ENCODE results near the gene PDPR.
"Not testable (repeated sequence)": the region's sequence is repeated elsewhere in the genome, so short reads cannot be mapped to it uniquely, and the experiment has no call there.

The PDPR gene

GRCh38 chr16:70113982-70114826 is at the start of gene PDPR:
TSS of gene PDPR (plus strand) at chr16:70114332. CDS start at chr16:70120493, 6,161 bp downstream.
- DNase-seq (ENCODE audit: low read depth), result peak; percentile 88

DNA sequence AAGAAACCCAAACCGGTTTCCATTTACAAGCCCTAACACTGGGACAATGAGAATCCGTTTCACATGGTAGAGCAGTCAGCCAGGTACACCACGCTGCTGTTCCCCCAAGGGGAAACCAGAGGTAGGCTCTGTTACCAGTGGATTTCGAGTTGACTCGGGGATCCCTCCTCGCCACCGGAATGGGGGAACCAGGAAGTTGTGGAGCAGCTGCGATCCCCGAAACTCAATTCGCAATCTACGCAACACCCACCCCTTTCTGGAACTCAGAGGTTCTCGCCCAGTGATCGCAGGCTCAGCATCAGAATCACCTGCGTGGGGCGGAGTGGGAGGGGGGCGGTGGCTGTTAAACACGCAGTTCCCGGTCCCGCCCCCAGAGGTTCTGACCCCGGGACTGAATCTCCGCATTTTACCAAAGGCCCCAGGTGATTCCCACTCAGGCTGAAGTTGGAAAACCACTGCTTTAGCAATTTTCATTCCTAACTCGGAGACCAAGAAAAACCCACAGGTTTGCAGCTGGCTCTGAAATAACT is 49.2 kb upstream of the PDPR start:
- peak; percentile 10 for DNase-seq (ENCODE audit: low read depth)

DNA sequence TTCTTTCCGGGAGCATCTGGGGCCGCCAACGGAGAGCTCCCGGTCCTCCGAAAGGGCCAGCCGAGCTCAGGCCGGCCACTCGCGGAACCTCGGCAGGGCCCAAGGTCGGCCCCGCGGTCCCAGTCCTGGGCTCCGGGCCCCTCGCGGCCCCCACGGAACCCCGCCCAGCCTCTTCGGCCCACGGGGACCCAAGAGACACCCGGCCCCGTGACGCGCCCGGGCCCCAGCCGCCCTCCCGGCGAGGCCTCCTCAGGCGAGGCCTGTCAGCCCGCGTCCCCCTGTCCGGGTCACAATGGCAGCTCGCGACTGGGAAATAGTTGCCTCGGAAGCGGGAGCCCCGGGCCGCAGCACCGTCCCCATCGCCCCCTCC is 48.8 kb upstream of the PDPR start:
- DNase-seq (ENCODE audit: low read depth), result not testable (repeated sequence)

DNA sequence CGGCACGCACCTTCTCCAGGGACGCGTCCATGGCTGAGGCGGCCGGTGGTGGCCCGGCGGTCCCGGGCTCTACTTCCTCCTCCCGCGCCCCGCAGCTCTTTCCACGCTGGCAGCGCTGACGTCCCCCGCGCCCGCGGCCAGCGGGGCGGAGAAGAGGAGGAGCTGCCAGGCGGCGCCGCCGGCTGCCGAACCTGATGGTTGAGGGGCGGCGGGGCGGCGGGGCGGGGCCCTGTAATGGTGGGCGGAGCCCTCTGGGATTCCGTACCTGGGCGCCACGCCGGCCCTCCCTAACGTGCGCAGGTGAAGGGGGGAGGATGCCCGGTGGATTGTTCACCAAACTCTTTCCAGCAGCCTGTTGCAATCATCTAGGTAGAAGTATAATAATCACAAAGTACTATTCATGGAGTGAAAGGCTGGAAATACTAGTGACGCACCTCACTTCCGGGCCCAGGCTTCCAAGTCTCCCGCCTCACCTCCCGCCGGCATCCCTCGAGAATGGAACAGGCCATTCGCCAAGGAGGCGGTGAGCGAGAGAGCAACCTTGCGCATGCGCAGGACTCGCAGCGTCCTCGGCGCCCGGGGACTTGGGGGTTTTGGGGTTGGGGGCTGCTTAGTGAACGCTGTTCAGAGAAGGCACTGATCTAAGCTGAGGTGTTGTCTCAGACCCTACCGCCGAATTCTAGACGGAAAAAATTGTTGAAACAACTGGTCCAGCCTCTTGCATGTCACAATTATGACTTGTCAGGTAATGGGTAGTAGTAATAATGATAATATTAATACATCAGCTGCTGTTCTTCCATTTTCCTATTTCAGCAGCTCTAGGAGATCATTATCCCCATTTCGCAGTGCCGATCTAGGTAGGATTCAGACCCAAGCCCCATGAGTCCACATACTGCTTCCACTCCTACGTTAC is 48.1 kb upstream of the PDPR start:
- peak; percentile 81 for DNase-seq (ENCODE audit: low read depth)

GRCh38 chr16:70066751-70067150 is 47.4 kb upstream of the PDPR start:
- DNase-seq (ENCODE audit: low read depth), result not testable (repeated sequence)

DNA sequence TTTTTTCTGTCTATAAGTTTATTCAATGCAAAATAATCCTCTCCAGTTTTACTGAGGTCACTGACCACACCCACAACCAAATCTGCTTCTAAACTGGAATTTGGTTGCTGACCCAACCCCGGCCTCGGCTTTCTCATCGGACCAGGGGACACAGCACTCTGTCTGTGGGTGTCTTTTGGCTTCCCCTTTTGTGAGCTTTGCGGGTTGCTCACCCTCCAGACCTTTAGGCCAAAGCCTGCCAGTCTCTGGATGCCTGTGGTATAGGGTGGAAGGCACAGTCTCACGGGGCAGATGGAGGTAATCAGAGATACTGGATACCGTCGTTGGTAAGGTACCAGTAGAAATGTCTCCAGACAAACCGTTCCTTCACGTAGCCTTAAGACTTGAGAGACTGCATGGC is 35.1 kb upstream of the PDPR start:
- not testable (repeated sequence) for DNase-seq (ENCODE audit: low read depth)

GRCh38 chr16:70081219-70081618 is 32.9 kb upstream of the PDPR start:
- not testable (repeated sequence) for DNase-seq (ENCODE audit: low read depth)

- not testable (repeated sequence) for DNase-seq (ENCODE audit: low read depth)
Measured at GRCh38 chr16:70083931-70084330, 30.2 kb upstream of the PDPR start.

- not testable (repeated sequence) for DNase-seq (ENCODE audit: low read depth)
Measured at GRCh38 chr16:70088160-70088559, 26.0 kb upstream of the PDPR start.

GRCh38 chr16:70088877-70089276 is 25.3 kb upstream of the PDPR start:
- not testable (repeated sequence) for DNase-seq (ENCODE audit: low read depth)

DNA sequence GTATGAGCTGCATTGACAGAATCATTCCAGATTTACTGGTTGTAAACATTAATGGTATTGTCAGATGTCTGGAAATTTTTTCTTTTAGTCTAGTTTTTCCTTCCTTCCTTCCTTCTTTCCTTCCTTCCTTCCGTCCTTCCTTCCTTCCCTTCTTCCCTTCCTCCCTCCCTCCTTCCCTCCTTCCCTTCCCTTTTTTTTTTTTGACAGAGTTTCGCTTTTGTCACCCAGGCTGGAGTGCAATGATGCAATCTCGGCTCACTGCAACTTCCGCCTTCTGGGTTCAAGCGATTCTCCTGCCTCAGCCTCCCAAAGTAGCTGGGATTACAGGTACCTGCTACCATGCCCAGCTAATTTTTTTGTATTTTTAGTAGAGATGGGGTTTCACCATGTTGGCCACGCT is 24.8 kb upstream of the PDPR start:
- not testable (repeated sequence) for DNase-seq (ENCODE audit: low read depth)

- DNase-seq (ENCODE audit: low read depth), result not testable (repeated sequence)
Measured at GRCh38 chr16:70091104-70091503, 23.0 kb upstream of the PDPR start.

- not testable (repeated sequence) for DNase-seq (ENCODE audit: low read depth)
Measured at GRCh38 chr16:70094096-70094495, 20.0 kb upstream of the PDPR start.

DNA sequence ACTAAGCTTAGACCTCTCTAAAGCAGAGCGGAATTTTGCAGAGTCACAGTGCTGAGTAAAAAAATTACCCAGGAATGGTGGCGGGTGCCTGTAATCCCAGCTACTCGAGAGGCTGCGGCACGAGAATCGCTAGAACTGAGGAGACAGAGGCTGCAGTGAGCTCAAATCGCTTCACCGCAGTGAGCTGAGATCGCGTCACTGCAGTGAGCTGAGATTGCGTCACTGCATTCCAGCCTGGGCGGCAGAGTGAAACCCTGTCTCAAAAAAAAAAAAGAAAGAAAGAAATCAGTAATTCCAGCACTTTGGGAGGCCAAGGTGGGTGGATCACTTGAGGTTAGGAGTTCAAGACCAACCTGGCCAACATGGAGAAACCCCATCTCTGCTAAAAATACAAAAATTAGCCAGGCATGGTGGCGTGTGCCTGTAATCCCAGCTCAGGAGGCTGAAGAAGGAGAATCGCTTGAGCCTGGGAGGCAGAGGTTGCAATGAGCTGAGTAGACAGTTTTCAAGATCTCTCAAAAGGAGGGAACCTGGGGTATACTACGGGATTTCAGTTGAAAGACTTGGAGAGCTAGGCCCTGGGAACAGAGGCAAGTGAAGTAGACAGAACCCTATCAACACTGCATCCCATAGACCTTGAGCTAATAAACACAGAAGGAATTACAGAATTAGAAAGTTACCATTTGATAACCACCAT is 4.4 kb upstream of the PDPR start:
- peak; percentile 29 for DNase-seq (ENCODE audit: low read depth)

DNA sequence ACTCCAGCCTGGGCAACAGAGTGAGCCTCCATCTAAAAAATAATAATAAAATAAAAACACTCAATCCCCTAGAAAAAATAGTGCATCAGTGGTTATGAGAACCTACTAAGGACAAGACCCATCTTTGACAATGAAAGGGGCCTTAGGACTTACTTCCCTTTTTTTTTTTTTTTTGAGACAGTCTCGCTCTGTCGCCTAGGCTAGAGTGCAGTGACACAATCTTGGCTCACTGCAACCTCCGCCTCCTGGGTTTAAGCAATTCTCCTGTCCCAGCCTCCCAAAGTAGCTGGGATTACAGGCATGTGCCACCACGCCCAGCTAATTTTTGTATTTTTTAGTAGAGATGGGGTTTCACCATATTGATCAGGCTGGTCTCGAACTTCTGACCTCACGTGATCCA is 2.0 kb upstream of the PDPR start:
- not testable (repeated sequence) for DNase-seq (ENCODE audit: low read depth)

GRCh38 chr16:70113599-70113981 is 542 bp upstream of the PDPR start:
- not testable (repeated sequence) for DNase-seq (ENCODE audit: low read depth)

DNA sequence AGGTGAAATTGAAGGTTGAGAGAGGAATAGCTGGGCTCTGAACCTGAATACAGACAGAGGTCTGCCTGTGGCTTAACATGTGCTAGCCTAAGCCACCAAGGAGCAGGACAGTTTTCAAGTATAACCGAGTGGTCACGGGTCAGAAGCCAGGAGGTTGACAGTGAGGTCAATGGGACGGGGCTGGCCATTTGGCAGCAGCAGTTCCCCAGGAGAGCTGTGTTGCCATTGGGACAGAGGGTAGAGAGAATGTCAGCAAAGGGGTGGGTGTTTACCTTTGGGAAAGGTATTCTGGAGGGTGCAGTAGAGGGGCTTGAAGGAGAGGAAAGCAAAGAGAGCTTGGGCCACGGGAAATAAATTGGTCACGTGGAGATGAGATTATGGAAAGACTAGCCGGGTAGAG is 4.2 kb downstream of the PDPR start:
- not testable (repeated sequence) for DNase-seq (ENCODE audit: low read depth)

- not testable (repeated sequence) for DNase-seq (ENCODE audit: low read depth)
Measured at GRCh38 chr16:70118776-70119175, 4.6 kb downstream of the PDPR start.

DNA sequence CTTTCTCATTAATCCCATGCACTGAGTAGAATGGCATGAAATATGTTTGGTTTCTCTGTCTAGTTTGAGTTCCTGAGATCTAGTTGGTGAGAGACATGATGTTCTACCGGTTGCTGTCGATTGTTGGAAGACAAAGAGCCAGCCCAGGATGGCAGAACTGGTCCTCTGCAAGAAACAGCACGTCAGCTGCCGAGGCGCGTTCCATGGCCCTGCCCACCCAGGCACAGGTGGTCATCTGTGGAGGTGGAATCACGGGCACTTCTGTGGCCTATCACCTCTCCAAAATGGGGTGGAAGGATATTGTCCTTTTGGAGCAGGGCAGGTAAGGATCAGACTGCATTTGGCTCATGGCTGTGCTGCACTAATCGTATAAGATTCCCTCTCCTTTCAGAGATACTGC is 6.3 kb downstream of the PDPR start:
- DNase-seq (ENCODE audit: low read depth), result not testable (repeated sequence)

- DNase-seq (ENCODE audit: low read depth), result not testable (repeated sequence)
Measured at GRCh38 chr16:70123822-70124221, 9.7 kb downstream of the PDPR start.

GRCh38 chr16:70126226-70126625 is 12.1 kb downstream of the PDPR start:
- DNase-seq (ENCODE audit: low read depth), result not testable (repeated sequence)

DNA sequence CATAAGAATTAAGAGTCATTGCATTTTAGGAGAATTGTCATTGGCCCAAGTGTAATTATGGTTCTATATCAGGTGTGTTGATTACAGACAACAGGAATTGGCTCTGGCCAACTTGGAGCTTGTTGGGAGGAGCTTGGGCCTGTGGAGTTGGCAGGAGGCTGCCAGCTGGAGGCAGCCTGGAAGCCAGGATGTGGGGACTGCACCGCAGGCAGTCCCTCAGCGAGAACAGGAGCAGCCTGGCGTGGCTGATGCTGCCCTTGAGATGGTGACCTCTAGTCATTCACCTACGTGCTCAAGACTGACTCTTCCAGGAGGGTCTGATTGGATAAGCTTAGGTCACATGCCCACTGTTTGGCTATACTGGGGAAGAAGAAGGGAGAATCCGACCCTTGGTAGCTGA is 13.6 kb downstream of the PDPR start:
- DNase-seq (ENCODE audit: low read depth), result not testable (repeated sequence)

Data from iris pigment epithelial cell (primary cell).